AG04449 (cell line): ENCODE data around the gene TNRC6B.
"Not testable (repeated sequence)": the region's sequence is repeated elsewhere in the genome, so short reads cannot be mapped to it uniquely, and the experiment has no call there.

Source experiments
- CTCF ChIA-PET: fragments of 350-600 bp; formaldehyde crosslinking; extraction: SDS; loops from one replicate; lab custom pipeline; 2021; ENCODE audit warnings: antibody characterized with exemption; lab: Yijun Ruan, JAX
- POLR2A ChIA-PET: fragments of 400-600, 350-600 bp; formaldehyde crosslinking; extraction: SDS; loops from one replicate; lab custom pipeline; 2020; ENCODE audit warnings: antibody characterized with exemption, inconsistent platforms; lab: Yijun Ruan, JAX
- DNase-seq: peaks from one replicate; pipeline ENCODE4 v3.0.0-alpha.2; 2010; ENCODE audit warnings: low read depth, low spot score
- H3K4me3 ChIP-seq: 2 replicates; pipeline ENCODE4 v1.5.1; 2011; ENCODE audit warnings: low read depth, mild to moderate bottlenecking, control low read depth, low read length
- CTCF ChIP-seq: IDR thresholded peaks from one replicate; pipeline ENCODE4 v1.5.1; 2011; ENCODE audit warnings: mild to moderate bottlenecking, moderate library complexity, low read length, control low read depth, inconsistent platforms; ENCODE audit not compliant: insufficient read depth; ENCODE audit errors: missing control alignments

Gene TNRC6B

GRCh38 chr22:40153192-40153591, 24.5 kb upstream of the TNRC6B start:
- H3K4me3 ChIP-seq, result no peak overlapping the region
- POLR2A ChIA-PET, result no interaction called here
- no peak for TF ChIP-seq CTCF
- CTCF ChIA-PET, result no interaction called here
- DNase-seq, result no peak

- POLR2A ChIA-PET, result no interaction called here
- no peak for TF ChIP-seq CTCF
- no peak overlapping the region for H3K4me3 ChIP-seq
- CTCF ChIA-PET, result no interaction called here
- DNase-seq, result no peak
Measured at GRCh38 chr22:40153705-40154104, 24.0 kb upstream of the TNRC6B start.

- no peak for DNase-seq
Measured at GRCh38 chr22:40156001-40156516, 21.7 kb upstream of the TNRC6B start.

GRCh38 chr22:40156682-40157081, 21.0 kb upstream of the TNRC6B start:
- CTCF ChIA-PET, result interaction anchor here (1.1 to 2.1 kb wide), 2 partner anchors 23 to 191 kb away, joined by 3 to 7 read pairs; no protein-coding TSS in a partner anchor
- POLR2A ChIA-PET, DNase-seq, H3K4me3 ChIP-seq: not testable (repeated sequence)

More at GRCh38 chr22:40156001-40156516, 21.7 kb upstream of the TNRC6B start:
- no peak for TF ChIP-seq CTCF
- CTCF ChIA-PET, result no interaction called here
- no peak overlapping the region for H3K4me3 ChIP-seq
- POLR2A ChIA-PET, result no interaction called here

- TF ChIP-seq CTCF, result no peak
- DNase-seq, result no peak
- H3K4me3 ChIP-seq, result no peak overlapping the region
- POLR2A ChIA-PET, result no interaction called here
- CTCF ChIA-PET, result interaction anchor here (1.1 to 2.1 kb wide), 2 partner anchors 22 to 191 kb away, joined by 3 to 7 read pairs; no protein-coding TSS in a partner anchor
Measured at GRCh38 chr22:40157330-40157945, 20.3 kb upstream of the TNRC6B start.

- no peak overlapping the region for H3K4me3 ChIP-seq
- ChIA-PET CTCF (no interaction called here), POLR2A (no interaction called here)
- no peak for DNase-seq
- TF ChIP-seq CTCF, result no peak
Measured at GRCh38 chr22:40161194-40161593, 16.5 kb upstream of the TNRC6B start.

- POLR2A ChIA-PET, H3K4me3 ChIP-seq, CTCF ChIA-PET, DNase-seq: not testable (repeated sequence)
Measured at GRCh38 chr22:40165537-40165936, 12.2 kb upstream of the TNRC6B start.
